Neural cell (in vitro differentiated cells): Measurements from ENCODE around the gene FRZB.

Experiments
- EZH2 ChIP-seq: fragments of 200-600, 300-800 bp; shearing (Covaris generic), sonication (generic); IDR thresholded peaks from 2 replicates; pipeline ENCODE4 v1.6.1; 2014; ENCODE audit warnings: antibody characterized with exemption, low read length, borderline replicate concordance, mild to moderate bottlenecking; ENCODE audit not compliant: insufficient read depth, poor library complexity, severe bottlenecking
- RAD21 ChIP-seq: fragments of 450-650 bp; conservative IDR thresholded peaks from 2 replicates; pipeline ENCODE4 v1.6.1; 2014; ENCODE audit warnings: antibody characterized with exemption, mild to moderate bottlenecking, moderate library complexity
- TF ChIP-seq, protein P1 (sequence below): fragments of 450-650 bp; IDR thresholded peaks from 2 replicates; pipeline ENCODE4 v1.5.1; 2014; ENCODE audit warnings: antibody characterized with exemption, mild to moderate bottlenecking, moderate library complexity; ENCODE audit not compliant: poor library complexity, severe bottlenecking
- TF ChIP-seq, protein P2 (sequence below): IDR thresholded peaks from 2 replicates; pipeline ENCODE4 v1.6.1; 2012; ENCODE audit warnings: borderline replicate concordance

DNA sequence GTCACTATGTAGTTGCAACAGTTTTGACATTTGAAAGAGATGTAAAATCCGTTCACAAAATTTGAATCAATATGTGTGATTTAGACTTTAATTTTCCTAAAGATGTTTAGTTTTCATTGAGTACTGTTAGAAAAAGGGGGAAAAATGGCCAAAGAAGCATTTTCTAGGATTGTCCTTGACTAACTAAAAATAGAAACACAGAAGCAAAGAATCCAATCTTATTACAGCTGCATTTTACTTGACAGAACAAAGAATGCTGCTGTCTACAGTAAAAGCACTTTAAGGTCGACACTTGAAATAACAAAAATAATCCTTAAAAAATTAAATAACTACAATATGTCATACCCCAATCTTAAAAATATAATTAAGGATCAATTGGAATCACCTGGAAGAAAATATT, 48.9 kb downstream of the FRZB start:
- TF ChIP-seq, protein P1, sequence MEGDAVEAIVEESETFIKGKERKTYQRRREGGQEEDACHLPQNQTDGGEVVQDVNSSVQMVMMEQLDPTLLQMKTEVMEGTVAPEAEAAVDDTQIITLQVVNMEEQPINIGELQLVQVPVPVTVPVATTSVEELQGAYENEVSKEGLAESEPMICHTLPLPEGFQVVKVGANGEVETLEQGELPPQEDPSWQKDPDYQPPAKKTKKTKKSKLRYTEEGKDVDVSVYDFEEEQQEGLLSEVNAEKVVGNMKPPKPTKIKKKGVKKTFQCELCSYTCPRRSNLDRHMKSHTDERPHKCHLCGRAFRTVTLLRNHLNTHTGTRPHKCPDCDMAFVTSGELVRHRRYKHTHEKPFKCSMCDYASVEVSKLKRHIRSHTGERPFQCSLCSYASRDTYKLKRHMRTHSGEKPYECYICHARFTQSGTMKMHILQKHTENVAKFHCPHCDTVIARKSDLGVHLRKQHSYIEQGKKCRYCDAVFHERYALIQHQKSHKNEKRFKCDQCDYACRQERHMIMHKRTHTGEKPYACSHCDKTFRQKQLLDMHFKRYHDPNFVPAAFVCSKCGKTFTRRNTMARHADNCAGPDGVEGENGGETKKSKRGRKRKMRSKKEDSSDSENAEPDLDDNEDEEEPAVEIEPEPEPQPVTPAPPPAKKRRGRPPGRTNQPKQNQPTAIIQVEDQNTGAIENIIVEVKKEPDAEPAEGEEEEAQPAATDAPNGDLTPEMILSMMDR: no peak
- TF ChIP-seq, protein P2, sequence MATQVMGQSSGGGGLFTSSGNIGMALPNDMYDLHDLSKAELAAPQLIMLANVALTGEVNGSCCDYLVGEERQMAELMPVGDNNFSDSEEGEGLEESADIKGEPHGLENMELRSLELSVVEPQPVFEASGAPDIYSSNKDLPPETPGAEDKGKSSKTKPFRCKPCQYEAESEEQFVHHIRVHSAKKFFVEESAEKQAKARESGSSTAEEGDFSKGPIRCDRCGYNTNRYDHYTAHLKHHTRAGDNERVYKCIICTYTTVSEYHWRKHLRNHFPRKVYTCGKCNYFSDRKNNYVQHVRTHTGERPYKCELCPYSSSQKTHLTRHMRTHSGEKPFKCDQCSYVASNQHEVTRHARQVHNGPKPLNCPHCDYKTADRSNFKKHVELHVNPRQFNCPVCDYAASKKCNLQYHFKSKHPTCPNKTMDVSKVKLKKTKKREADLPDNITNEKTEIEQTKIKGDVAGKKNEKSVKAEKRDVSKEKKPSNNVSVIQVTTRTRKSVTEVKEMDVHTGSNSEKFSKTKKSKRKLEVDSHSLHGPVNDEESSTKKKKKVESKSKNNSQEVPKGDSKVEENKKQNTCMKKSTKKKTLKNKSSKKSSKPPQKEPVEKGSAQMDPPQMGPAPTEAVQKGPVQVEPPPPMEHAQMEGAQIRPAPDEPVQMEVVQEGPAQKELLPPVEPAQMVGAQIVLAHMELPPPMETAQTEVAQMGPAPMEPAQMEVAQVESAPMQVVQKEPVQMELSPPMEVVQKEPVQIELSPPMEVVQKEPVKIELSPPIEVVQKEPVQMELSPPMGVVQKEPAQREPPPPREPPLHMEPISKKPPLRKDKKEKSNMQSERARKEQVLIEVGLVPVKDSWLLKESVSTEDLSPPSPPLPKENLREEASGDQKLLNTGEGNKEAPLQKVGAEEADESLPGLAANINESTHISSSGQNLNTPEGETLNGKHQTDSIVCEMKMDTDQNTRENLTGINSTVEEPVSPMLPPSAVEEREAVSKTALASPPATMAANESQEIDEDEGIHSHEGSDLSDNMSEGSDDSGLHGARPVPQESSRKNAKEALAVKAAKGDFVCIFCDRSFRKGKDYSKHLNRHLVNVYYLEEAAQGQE: no peak
- TF ChIP-seq RAD21 (no peak), EZH2 (no peak)
